AG10803 (cell line): ENCODE data around the gene KLHDC3.

ENCODE experiments used
- DNase-seq: peaks from one replicate; pipeline ENCODE4 v3.0.0; 2010; ENCODE audit warnings: low read depth
- H3K4me3 ChIP-seq: 2 replicates; pipeline ENCODE4 v1.5.1; 2011; ENCODE audit warnings: mild to moderate bottlenecking, low read length, control low read depth
- CTCF ChIP-seq: conservative IDR thresholded peaks from 2 replicates; pipeline ENCODE4 v1.5.1; 2011; ENCODE audit warnings: mild to moderate bottlenecking, low read length, control low read depth, inconsistent platforms

The KLHDC3 gene

GRCh38 chr6:43013843-43014433, at the start of gene KLHDC3, which contains the start of gene MEA1:
Gene KLHDC3, plus strand, starts transcription at chr6:43014249. Its CDS starts 2,944 bp downstream, at chr6:43017193.
Gene MEA1, minus strand, starts transcription at chr6:43013946. Its CDS starts 133 bp downstream, at chr6:43013813.
- no peak for TF ChIP-seq CTCF
- peak; percentile 100 for DNase-seq
- peak within 1 kb of the TSS; percentile 81 for H3K4me3 ChIP-seq

- no peak for TF ChIP-seq CTCF
- no peak overlapping the region for H3K4me3 ChIP-seq
- no peak for DNase-seq
Measured at GRCh38 chr6:42966571-42966970, 47.5 kb upstream of the KLHDC3 start.

GRCh38 chr6:42967228-42967627, 46.8 kb upstream of the KLHDC3 start:
- no peak overlapping the region for H3K4me3 ChIP-seq
- no peak for DNase-seq
- TF ChIP-seq CTCF = no peak

GRCh38 chr6:42968126-42968701, 45.8 kb upstream of the KLHDC3 start:
- no peak for DNase-seq
- H3K4me3 ChIP-seq = no peak overlapping the region
- TF ChIP-seq CTCF = no peak

- no peak for DNase-seq
- TF ChIP-seq CTCF = no peak
- no peak overlapping the region for H3K4me3 ChIP-seq
Measured at GRCh38 chr6:42968783-42969182, 45.3 kb upstream of the KLHDC3 start.

- H3K4me3 ChIP-seq = no peak overlapping the region
- DNase-seq = no peak
- TF ChIP-seq CTCF = no peak
Measured at GRCh38 chr6:42969431-42969830, 44.6 kb upstream of the KLHDC3 start.

GRCh38 chr6:42969934-42970333, 44.1 kb upstream of the KLHDC3 start:
- DNase-seq = no peak
- no peak overlapping the region for H3K4me3 ChIP-seq
- TF ChIP-seq CTCF = no peak
